ENCODE data around the gene GAB2. TPM values are rescaled to one million over a fixed set of nuclear protein-coding genes. Genes with fewer than 3 reads are reported as not detected.

The GAB2 gene
- total and polyA plus RNA-seq, 2 of the 4 experiments (the other 2 are of a cell fraction) = 3.3 to 5.9 TPM

DNA sequence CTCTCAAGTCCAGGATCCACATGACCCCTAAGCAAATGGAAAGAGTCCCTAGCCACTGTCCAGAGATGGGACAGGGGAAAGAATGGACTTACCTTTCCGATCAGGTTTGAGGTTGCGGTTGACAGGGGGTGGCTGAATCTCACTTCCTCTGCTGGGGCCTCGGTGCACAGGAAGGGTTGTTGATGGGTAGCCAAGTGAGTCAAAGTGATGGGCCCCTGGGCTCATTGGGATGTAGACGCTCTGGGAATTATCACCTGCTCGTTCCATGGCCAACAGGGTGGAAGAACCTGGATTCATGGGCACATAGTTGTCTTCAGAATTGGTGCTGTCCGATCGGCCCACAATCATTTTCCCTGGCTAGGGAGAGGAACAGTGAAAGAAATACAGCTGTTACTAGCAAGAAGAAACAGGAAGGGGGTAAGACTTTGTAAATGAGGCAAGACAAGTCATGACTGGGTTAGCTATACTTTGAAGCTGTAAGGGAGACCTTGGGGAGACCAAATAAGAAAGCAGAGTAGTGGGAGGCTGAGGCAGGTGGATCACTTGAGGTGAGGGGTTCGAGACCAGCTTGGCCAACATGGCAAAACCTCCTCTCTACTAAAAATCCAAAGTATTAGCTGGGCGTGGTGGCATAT, 194.2 kb downstream of the GAB2 start:
- H4K20me1 ChIP-seq (ENCODE audit: insufficient read depth, low read length) = peaks cover 5% of the 10 kb centered on the region; the same call in 1 of the 2 replicates
- no TSS peak for BruUV-seq (replicated peaks)
- H2BK120ac ChIP-seq (ENCODE audit: low read depth, low read length) = no peak overlapping the region
- peaks cover 0 to 11% of the 10 kb centered on the region in 2 experiments; a peak in 1 of 4 replicates for H3K79me1 ChIP-seq (ENCODE audit: low read depth in 1 of 2, low read length in 2 of 2)
- no peak overlapping the region for H3K56ac ChIP-seq (ENCODE audit: extremely low read depth, insufficient read depth, low read length)
- no peak overlapping the region for H2BK5ac ChIP-seq (ENCODE audit: low read depth, low read length, poor library complexity, severe bottlenecking)
- H2AK5ac ChIP-seq (ENCODE audit: low read depth, low read length) = no peak overlapping the region
- peaks cover 20% of the 10 kb centered on the region; the same call in 1 of the 2 replicates for H3K9me1 ChIP-seq (ENCODE audit: insufficient read depth, low read length)
- H3K9ac ChIP-seq (ENCODE audit: low read depth, low read length) = no peak overlapping the region
- ChIA-PET POLR2A (ENCODE audit: unreplicated experiment) (no interaction called here), CTCF (no interaction called here)
- no peak overlapping the region for H3K14ac ChIP-seq (replicated peaks; ENCODE audit: low read depth, low read length)
- no peaks in the 10 kb centered on the region for H3K9me3 ChIP-seq (ENCODE audit: control insufficient read depth, insufficient read depth, low read length)
- no peak overlapping the region for H2AK9ac ChIP-seq (replicated peaks; ENCODE audit: low read depth, low read length, poor library complexity)
- no peak overlapping the region for H4K91ac ChIP-seq (ENCODE audit: insufficient read depth, low read depth, low read length)
- H3K4ac ChIP-seq (ENCODE audit: low read depth, low read length) = no peak overlapping the region
- no peak overlapping the region for H2BK20ac ChIP-seq (ENCODE audit: low read depth, low read length)
- dilution Hi-C loops (cut with HindIII; ENCODE audit: low sequenced_read_pairs, unreplicated experiment) = no loop called here
- no peak overlapping the region for H3K4me2 ChIP-seq (ENCODE audit: low read depth, low read length)
- H3K36me3 ChIP-seq (ENCODE audit: control insufficient read depth, insufficient read depth, low read length) = peaks cover 56% of the 10 kb centered on the region
- H3K27me3 ChIP-seq (ENCODE audit: control insufficient read depth, insufficient read depth, low read length) = no peaks in the 10 kb centered on the region
- no peak overlapping the region for H4K8ac ChIP-seq (ENCODE audit: low read depth in 2 of 2, low read length in 2 of 2)
- in situ Hi-C loops (cut with MboI; ENCODE audit: low sequenced_read_pairs) = loop anchor here (10.0 kb wide), 1 partner anchor 341 kb away; no protein-coding TSS in a partner anchor
- no peak overlapping the region for H3K4me3 ChIP-seq (ENCODE audit: insufficient read depth, low read depth, low read length)
- H3K27ac ChIP-seq (ENCODE audit: insufficient read depth, low read length) = no peak overlapping the region
- no peak overlapping the region for H2BK15ac ChIP-seq (ENCODE audit: low read depth, low read length)
- DNase-seq (no peak), ATAC-seq (ENCODE audit: low read depth) (no peak)
- no peak overlapping the region for H4K5ac ChIP-seq (ENCODE audit: low read depth, low read length)
- H2AFZ ChIP-seq (replicated peaks; ENCODE audit: low read length, poor library complexity) = no peak overlapping the region
- no peak overlapping the region for H3K23ac ChIP-seq (ENCODE audit: low read depth, low read length)
- H3K4me1 ChIP-seq (ENCODE audit: control insufficient read depth, insufficient read depth, low read length) = peaks cover 3% of the 10 kb centered on the region; the same call in 1 of the 2 replicates
- no peak for TF ChIP-seq MAFK (IDR thresholded peaks at IDR 0.05; ENCODE audit: low read depth, low read length)
- TF ChIP-seq, protein P1, sequence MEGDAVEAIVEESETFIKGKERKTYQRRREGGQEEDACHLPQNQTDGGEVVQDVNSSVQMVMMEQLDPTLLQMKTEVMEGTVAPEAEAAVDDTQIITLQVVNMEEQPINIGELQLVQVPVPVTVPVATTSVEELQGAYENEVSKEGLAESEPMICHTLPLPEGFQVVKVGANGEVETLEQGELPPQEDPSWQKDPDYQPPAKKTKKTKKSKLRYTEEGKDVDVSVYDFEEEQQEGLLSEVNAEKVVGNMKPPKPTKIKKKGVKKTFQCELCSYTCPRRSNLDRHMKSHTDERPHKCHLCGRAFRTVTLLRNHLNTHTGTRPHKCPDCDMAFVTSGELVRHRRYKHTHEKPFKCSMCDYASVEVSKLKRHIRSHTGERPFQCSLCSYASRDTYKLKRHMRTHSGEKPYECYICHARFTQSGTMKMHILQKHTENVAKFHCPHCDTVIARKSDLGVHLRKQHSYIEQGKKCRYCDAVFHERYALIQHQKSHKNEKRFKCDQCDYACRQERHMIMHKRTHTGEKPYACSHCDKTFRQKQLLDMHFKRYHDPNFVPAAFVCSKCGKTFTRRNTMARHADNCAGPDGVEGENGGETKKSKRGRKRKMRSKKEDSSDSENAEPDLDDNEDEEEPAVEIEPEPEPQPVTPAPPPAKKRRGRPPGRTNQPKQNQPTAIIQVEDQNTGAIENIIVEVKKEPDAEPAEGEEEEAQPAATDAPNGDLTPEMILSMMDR (conservative IDR thresholded peaks at IDR 0.05; ENCODE audit: low read depth, low read length) = no peak
- TF ChIP-seq, protein P2, sequence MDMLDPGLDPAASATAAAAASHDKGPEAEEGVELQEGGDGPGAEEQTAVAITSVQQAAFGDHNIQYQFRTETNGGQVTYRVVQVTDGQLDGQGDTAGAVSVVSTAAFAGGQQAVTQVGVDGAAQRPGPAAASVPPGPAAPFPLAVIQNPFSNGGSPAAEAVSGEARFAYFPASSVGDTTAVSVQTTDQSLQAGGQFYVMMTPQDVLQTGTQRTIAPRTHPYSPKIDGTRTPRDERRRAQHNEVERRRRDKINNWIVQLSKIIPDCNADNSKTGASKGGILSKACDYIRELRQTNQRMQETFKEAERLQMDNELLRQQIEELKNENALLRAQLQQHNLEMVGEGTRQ (IDR thresholded peaks at IDR 0.05; ENCODE audit: low read depth, low read length) = no peak
- no peak for TF ChIP-seq SMC3 (IDR thresholded peaks at IDR 0.05; ENCODE audit: low read depth, low read length)
- no peak for TF ChIP-seq MAZ (IDR thresholded peaks at IDR 0.05; ENCODE audit: borderline replicate concordance, low read depth, low read length)
- no peak for TF ChIP-seq BHLHE40 (IDR thresholded peaks at IDR 0.05; ENCODE audit: low read depth, low read length)
- TF ChIP-seq CEBPB (IDR thresholded peaks at IDR 0.05; ENCODE audit: low read depth, low read length) = no peak
- no peak for TF ChIP-seq CHD1 (IDR thresholded peaks at IDR 0.05; ENCODE audit: low read depth, low read length)
- TF ChIP-seq RAD21 (IDR thresholded peaks at IDR 0.05; ENCODE audit: low read length) = no peak
- TF ChIP-seq RCOR1 (IDR thresholded peaks at IDR 0.05; ENCODE audit: insufficient replicate concordance, low read length) = no peak
- TF ChIP-seq, protein P3, sequence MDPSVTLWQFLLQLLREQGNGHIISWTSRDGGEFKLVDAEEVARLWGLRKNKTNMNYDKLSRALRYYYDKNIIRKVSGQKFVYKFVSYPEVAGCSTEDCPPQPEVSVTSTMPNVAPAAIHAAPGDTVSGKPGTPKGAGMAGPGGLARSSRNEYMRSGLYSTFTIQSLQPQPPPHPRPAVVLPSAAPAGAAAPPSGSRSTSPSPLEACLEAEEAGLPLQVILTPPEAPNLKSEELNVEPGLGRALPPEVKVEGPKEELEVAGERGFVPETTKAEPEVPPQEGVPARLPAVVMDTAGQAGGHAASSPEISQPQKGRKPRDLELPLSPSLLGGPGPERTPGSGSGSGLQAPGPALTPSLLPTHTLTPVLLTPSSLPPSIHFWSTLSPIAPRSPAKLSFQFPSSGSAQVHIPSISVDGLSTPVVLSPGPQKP (IDR thresholded peaks at IDR 0.05; ENCODE audit: borderline replicate concordance, low read depth, low read length) = no peak
- no peak for TF ChIP-seq FOS (IDR thresholded peaks at IDR 0.05; ENCODE audit: low read depth, low read length)
- TF ChIP-seq RFX5 (IDR thresholded peaks at IDR 0.05; ENCODE audit: low read depth, low read length) = no peak
- TF ChIP-seq POLR2A (IDR thresholded peaks at IDR 0.05; ENCODE audit: low read depth, low read length) = no peak
- no peak for TF ChIP-seq NFE2L2 (IDR thresholded peaks at IDR 0.05; ENCODE audit: low read depth, low read length)
- TF ChIP-seq MXI1 (IDR thresholded peaks at IDR 0.05; ENCODE audit: borderline replicate concordance, low read depth, low read length) = no peak
- intact Hi-C loops (cut with micrococcal nuclease) = no loop called here
- WGBS, 2 experiments (ENCODE audit: extremely low coverage in 2 of 2, insufficient read length in 1 of 2) = 92% methylated on average over 4 of the region's 9 CpGs; no CpG with 5 or more reads in 1 of the 2 experiments
- no peak overlapping the region for H3K18ac ChIP-seq (ENCODE audit: low read depth, low read length)

Data from IMR-90 (cell line).